HG03432 (cell line): ENCODE data around the gene DDX41.
A peak's percentile ranks its signal among the peaks of the same experiment; 100 is the strongest.

ENCODE experiments used
- ATAC-seq: cut with Tn5 transposase; IDR thresholded peaks from one replicate; pipeline ENCODE4 v1.9.1; 2021; ENCODE audit warnings: mild to moderate bottlenecking, moderate library complexity; ENCODE audit not compliant: unreplicated experiment

The DDX41 gene

DNA sequence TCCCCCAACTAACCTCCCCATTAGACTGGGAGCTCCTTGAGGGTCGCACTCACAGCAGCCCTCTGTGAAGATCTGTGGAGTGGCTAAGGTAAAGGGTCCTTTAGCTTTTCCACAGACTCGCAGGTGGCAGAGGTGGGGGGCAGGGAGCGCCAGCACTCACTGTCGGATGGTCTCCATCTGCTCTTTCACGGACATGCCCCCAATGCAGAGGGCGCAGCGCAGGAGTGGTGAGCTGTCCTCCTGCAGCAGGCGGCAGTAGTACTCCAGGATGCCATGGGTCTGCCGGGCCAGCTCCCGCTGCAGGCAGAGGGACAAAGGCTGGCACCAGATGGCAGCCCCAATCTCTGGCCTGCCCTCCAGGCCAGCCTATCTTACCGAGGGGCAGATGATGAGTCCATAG, 2.2 kb downstream of the DDX41 start:
- ATAC-seq: no peak

GRCh38 chr5:177513500-177513899, 3.3 kb downstream of the DDX41 start:
- ATAC-seq: no peak

- no peak for ATAC-seq
Measured at GRCh38 chr5:177512736-177513380, 3.9 kb downstream of the DDX41 start.

GRCh38 chr5:177511796-177512675, 4.7 kb downstream of the DDX41 start:
- ATAC-seq: no peak

- no peak for ATAC-seq
Measured at GRCh38 chr5:177511181-177511580, 5.6 kb downstream of the DDX41 start.

DNA sequence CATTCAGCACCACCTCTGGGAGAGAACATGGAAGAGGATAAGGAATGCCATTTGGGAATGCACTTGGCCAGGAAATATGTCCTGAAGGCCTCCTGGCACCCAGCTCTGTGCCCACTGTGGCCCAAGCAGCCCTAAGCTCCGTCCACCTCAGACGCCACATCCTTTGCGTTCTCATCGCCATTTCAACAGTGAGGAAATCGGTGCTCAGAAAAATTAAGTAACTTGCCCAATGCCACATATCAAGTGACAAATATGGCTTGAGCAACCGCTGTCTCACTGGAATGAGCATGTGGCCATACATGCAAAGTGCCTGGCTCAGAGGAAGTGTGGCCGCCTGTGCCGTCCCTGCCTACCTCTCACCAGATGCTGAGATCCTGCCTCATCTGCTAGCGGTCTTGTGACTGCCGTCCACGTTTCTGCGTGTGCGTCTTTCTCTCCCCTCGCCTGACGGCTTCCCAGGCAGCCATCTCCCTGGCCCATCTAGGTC, 6.2 kb downstream of the DDX41 start:
- ATAC-seq: peak; percentile 25

GRCh38 chr5:177509991-177510566, 6.7 kb downstream of the DDX41 start:
- peak; percentile 50 for ATAC-seq

GRCh38 chr5:177509381-177509951, 7.3 kb downstream of the DDX41 start, which contains the start of gene DOK3:
Gene DOK3 (minus strand): TSS chr5:177509826. CDS start chr5:177509540, 286 bp downstream.
- peak; percentile 33 for ATAC-seq

DNA sequence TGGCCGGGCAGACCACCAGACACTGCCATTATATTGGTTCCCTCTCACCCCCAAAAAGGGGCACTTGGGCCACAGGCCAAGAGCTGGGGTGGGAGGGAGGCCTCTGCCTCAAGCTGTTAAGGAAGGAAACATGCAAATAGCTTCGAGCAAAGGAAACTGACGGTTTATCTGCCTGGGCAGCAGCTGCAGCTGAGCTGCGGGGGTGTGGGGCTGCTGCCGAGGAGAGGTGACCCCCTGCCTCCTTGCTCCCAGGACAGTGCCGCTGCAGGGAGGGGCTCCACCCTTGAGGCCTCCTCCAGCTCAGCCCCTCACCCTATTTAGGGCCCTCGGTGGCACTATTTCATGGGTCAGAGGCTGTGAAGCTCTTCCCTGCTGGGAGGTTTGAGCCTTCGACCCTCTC, 7.9 kb downstream of the DDX41 start:
- peak; percentile 29 for ATAC-seq

DNA sequence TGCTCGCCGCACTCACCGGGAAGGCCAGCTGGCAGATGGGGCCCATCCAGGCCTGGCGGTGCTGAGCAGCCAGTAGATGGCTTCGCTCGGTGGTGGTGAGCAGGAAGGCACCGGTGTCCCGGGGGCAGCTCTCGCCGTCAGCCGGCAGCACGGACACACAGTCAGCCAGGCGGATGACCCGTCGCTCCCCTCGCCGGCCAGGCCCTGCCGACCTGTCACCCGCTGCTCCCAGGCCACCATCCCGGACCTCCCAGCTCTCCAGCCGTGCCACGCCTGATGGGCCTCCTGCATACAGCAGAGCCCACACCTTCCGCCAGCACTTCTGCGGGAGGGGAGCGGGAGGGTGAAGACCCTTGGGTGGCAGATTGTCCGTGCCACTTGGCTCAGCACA, 8.5 kb downstream of the DDX41 start:
- no peak for ATAC-seq

DNA sequence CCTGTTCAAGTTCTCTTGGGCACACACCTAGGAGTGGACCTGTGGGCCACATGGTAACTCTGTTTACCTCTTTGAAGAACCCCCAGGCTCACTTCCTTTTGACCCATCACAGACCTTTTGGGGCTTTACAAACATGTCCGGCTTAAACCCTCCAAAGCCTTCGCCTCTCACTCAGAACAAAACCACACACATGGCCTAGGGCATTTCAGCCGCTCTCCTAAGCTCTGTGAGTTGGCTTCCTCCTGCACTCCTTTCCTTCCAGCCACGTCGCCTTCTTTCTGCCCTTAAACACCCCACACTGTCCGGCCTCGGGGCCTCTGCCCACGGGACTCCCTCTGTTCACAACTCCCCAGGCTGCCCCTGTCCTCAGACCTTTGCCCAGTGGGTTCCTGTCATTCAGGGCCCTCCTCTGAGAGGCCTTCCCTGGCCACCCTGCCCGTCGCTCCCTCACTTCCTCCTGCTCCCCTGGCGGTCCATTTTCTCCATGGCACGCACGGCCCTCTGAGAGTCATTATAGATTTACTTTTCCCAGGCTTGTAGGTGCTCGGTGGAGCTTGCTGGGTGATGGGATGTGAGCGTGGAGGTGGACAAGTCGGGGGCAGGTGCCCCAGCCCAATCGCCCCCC, 9.1 kb downstream of the DDX41 start:
- no peak for ATAC-seq

DNA sequence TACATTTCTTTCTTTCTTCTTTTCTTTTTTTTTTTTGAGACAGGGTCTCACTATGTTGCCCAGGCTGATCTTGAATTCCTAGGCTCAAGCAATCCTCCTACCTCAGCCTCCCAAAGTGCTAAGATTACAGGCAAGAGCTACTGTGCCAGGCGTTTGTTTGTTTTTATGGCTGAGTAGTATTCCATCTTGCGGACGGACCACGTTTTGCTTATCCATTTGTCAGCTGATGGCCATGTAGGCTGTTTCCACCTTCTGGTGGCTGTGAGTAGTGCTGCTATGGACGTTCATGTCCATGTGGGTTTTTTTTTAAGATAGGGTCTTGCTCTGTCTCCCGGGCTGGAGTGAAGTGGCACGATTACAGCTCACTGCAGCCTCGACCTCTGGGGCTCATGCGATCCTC, 9.6 kb downstream of the DDX41 start:
- no peak for ATAC-seq

DNA sequence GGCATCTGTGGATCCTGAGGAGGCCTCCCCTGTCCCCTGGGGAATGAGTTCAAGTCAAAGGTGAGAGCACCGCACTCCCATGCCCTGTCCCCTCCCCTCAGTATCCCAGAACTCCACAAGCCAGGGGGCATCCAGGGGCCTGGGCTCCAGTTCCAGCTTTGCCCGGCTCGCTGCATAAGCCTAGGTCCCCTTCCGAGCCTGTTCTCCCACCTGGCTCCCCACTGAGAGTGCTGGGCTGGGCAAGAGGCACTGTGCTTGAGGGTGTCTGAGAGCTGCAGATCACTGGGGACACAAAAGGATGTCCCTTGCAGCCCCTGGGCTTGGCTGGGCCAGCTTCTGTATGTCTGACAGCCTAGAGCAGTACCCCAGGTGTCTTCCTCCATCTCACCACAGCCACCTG, 11.7 kb downstream of the DDX41 start:
- no peak for ATAC-seq

- ATAC-seq: no peak
Measured at GRCh38 chr5:177504086-177505056, 12.4 kb downstream of the DDX41 start.

GRCh38 chr5:177503351-177504085, 13.2 kb downstream of the DDX41 start:
- no peak for ATAC-seq

DNA sequence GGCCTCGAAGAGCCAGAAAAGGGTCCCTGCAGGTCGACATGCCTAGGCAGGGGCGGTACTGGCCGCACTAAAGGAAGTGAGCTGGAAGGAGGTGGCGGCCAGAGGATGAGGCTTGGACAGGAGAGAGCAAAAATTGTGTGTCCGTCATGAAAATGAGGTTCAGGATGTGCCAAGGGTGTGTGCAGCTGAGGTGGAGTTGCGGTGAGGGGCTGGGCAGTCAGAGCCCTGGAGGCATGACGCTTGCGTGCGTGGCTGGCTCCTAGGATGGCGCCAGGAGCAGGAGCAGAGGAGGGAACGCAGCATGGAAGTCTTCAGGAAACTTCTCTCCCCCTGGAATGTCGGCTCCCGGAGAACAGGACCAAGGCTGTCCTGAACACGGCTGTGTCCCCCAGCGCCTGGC, 13.9 kb downstream of the DDX41 start:
- no peak for ATAC-seq

- ATAC-seq: no peak
Measured at GRCh38 chr5:177501874-177502678, 14.7 kb downstream of the DDX41 start.
